GM21515 (cell line): ENCODE data around the gene ANKRD40.
"Not testable (repeated sequence)": the region's sequence is repeated elsewhere in the genome, so short reads cannot be mapped to it uniquely, and the experiment has no call there.

Experiments
- ATAC-seq: cut with Tn5 transposase; IDR thresholded peaks from one replicate; pipeline ENCODE4 v1.9.1; 2021; ENCODE audit not compliant: unreplicated experiment

The ANKRD40 gene

GRCh38 chr17:50707289-50708049 is at the start of gene ANKRD40:
TSS of gene ANKRD40 (minus strand) at chr17:50707914. CDS start at chr17:50707654, 260 bp downstream.
- ATAC-seq: peak; percentile 78

- ATAC-seq: no peak
These were observed 46.8 kb upstream of the ANKRD40 start for GRCh38 chr17:50754521-50754920.

GRCh38 chr17:50749245-50749644 is 41.5 kb upstream of the ANKRD40 start:
- no peak for ATAC-seq

- ATAC-seq: no peak
These were observed 37.9 kb upstream of the ANKRD40 start for GRCh38 chr17:50745631-50746030.

GRCh38 chr17:50739098-50739497 is 31.4 kb upstream of the ANKRD40 start:
- ATAC-seq: no peak

GRCh38 chr17:50737118-50737698 is 29.5 kb upstream of the ANKRD40 start:
- no peak for ATAC-seq

GRCh38 chr17:50735287-50735686 is 27.6 kb upstream of the ANKRD40 start:
- no peak for ATAC-seq

- no peak for ATAC-seq
These were observed 24.1 kb upstream of the ANKRD40 start for GRCh38 chr17:50731575-50732460.

- ATAC-seq: no peak
These were observed 21.4 kb upstream of the ANKRD40 start for GRCh38 chr17:50728881-50729765.

GRCh38 chr17:50728112-50728429 is 20.4 kb upstream of the ANKRD40 start:
- no peak for ATAC-seq

GRCh38 chr17:50725769-50726655 is 18.3 kb upstream of the ANKRD40 start:
- ATAC-seq: no peak

GRCh38 chr17:50724622-50725021 is 16.9 kb upstream of the ANKRD40 start:
- not testable (repeated sequence) for ATAC-seq

- ATAC-seq: no peak
These were observed 15.0 kb upstream of the ANKRD40 start for GRCh38 chr17:50722746-50723145.

GRCh38 chr17:50721194-50722010 is 13.7 kb upstream of the ANKRD40 start:
- ATAC-seq: no peak

- ATAC-seq: no peak
These were observed 12.4 kb upstream of the ANKRD40 start for GRCh38 chr17:50719924-50720794.

- ATAC-seq: peak; percentile 92
These were observed 11.6 kb upstream of the ANKRD40 start, which contains the start of gene LUC7L3 for GRCh38 chr17:50719144-50719923. TSS of gene LUC7L3 (plus strand) at chr17:50719603. CDS start at chr17:50719733, 130 bp downstream.

- ATAC-seq: no peak
These were observed 7.8 kb upstream of the ANKRD40 start for GRCh38 chr17:50715471-50715870.
